GM06990 (cell line): ENCODE measurements around the gene ATP6V0E1.
"Not testable (repeated sequence)": the region's sequence is repeated elsewhere in the genome, so short reads cannot be mapped to it uniquely, and the experiment has no call there.

Experiments used
- DNase-seq: peaks from one replicate; pipeline ENCODE4 v3.0.0-alpha.2; 2011; ENCODE audit not compliant: insufficient read length; ENCODE audit errors: extremely low read depth
- H3K27me3 ChIP-seq: replicated peaks from 2 replicates; pipeline ENCODE4 v1.6.0; 2011; ENCODE audit warnings: low read length; ENCODE audit not compliant: control insufficient read depth, insufficient read depth
- H3K36me3 ChIP-seq: 2 replicates; pipeline ENCODE4 v1.5.1; 2011; ENCODE audit warnings: low read length; ENCODE audit not compliant: control insufficient read depth, insufficient read depth
- H3K4me3 ChIP-seq: replicated peaks from 2 replicates; pipeline ENCODE4 v1.5.1; 2011; ENCODE audit warnings: low read depth, mild to moderate bottlenecking, control low read depth, low read length
- CTCF ChIP-seq: IDR thresholded peaks from 2 replicates; pipeline ENCODE4 v1.5.1; 2011; ENCODE audit warnings: low read length, control low read depth, mild to moderate bottlenecking, inconsistent platforms; ENCODE audit not compliant: insufficient read depth, poor library complexity, severe bottlenecking

The ATP6V0E1 gene

DNA sequence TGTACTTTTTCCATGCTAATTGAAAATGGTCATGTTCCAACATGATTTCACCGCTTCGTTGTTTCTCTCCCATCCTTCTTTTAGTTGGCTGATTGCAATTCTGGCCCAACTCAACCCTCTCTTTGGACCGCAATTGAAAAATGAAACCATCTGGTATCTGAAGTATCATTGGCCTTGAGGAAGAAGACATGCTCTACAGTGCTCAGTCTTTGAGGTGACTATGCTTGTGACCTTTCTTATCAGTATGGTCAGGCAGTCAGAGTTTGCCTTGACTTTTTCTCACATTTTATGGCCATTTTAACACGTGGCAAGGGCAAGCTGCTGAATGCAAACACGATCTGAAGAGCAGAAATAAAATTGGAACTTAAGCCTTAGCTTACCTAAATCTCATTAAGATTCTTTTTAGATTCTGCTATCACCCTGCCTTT, 36.6 kb downstream of the ATP6V0E1 start:
- H3K4me3 ChIP-seq, result no peak overlapping the region
- no peaks in the 10 kb centered on the region for H3K27me3 ChIP-seq
- DNase-seq, result no peak
- peaks cover 5% of the 10 kb centered on the region for H3K36me3 ChIP-seq
- TF ChIP-seq CTCF, result no peak

DNA sequence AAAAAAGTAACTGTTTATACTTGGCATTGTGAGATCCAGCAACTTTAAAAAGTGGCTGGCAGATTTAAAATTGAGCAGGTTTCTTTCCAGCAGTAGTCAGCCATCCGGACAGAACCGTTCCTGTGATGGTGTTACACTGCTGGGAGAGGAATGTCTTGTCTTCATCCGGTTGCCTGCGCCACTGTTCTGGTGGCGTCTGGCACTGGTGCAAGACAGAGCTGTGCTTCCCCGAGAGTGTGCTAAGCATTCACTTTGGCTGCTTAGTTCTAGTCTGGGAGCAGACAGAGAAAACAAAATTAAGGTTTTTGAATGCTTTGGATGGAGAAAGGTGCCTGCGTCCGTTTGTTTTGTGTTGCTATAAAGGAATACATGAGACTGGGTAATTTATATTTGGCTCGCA, 37.1 kb downstream of the ATP6V0E1 start:
- Histone ChIP-seq H3K36me3 (peaks cover 5% of the 10 kb centered on the region), H3K4me3 (no peak overlapping the region)
- TF ChIP-seq CTCF, result no peak

GRCh38 chr5:173025651-173026050, 42.1 kb downstream of the ATP6V0E1 start:
- TF ChIP-seq CTCF, result no peak
- peaks cover 1% of the 10 kb centered on the region for H3K36me3 ChIP-seq
- no peak overlapping the region for H3K4me3 ChIP-seq
- no peaks in the 10 kb centered on the region for H3K27me3 ChIP-seq
- DNase-seq, result no peak

More for the DNA sequence above, 37.1 kb downstream of the ATP6V0E1 start:
- DNase-seq, result no peak
- no peaks in the 10 kb centered on the region for H3K27me3 ChIP-seq

- no peak for TF ChIP-seq CTCF
- Histone ChIP-seq H3K36me3 (no peaks in the 10 kb centered on the region; the same call in 1 of the 2 replicates), H3K4me3 (no peak overlapping the region), H3K27me3 (no peaks in the 10 kb centered on the region)
- DNase-seq, result no peak
Measured at GRCh38 chr5:173027905-173028304, 44.3 kb downstream of the ATP6V0E1 start.

GRCh38 chr5:173028811-173029327, 45.3 kb downstream of the ATP6V0E1 start:
- no peak for TF ChIP-seq CTCF
- Histone ChIP-seq H3K27me3 (no peaks in the 10 kb centered on the region), H3K4me3 (no peak overlapping the region), H3K36me3 (no peaks in the 10 kb centered on the region)
- no peak for DNase-seq

DNA sequence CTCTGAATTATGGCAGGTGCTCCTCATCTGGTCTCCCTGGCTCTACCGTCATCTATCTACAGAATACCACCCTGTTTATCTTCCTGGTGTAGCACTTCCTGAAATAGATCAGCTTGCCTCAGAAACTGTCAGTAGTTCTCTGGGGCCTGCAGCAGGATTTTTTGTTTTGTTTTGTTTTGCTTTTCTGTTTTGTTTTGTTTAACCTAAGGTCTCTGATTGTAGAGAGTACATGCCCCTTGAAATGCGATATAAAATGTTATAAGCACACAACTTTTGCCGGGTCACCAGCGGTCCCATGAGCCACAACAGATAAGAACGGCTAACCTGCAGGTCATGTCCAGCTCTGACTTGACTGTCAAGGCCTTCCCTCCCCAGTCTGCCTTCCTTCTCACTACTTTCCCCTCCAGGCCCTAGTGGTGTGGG, 45.9 kb downstream of the ATP6V0E1 start:
- no peak overlapping the region for H3K4me3 ChIP-seq
- H3K36me3 ChIP-seq, result no peaks in the 10 kb centered on the region; the same call in 1 of the 2 replicates
- DNase-seq, result no peak
- TF ChIP-seq CTCF, result no peak
- H3K27me3 ChIP-seq, result no peaks in the 10 kb centered on the region

DNA sequence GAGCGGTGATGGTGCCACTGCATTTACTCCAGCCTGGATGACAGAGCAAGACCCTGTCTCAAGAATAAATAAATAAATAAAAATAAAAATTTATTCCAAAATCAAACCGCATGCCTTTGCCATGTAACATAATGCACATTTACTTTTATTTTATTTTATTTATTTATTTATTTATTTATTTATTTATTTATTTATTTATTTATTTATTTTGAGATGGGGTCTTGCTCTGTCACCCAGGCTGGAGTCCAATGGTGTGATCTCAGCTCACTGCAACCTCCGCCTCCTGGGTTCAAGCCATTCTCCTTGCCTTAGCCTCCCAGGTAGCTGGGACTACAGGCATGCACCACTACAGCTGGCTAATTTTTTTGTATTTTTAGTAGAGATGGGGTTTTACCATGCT, 48.5 kb downstream of the ATP6V0E1 start:
- H3K4me3 ChIP-seq, H3K27me3 ChIP-seq, H3K36me3 ChIP-seq, DNase-seq: not testable (repeated sequence)
